HEK293 (cell line): ENCODE data around the gene CREB5.

Source experiments
- BCL11B ChIP-seq: fragments of 450-650 bp; formaldehyde crosslinking; IDR thresholded peaks from 2 replicates; pipeline ENCODE4 v1.5.1; 2016; ENCODE audit warnings: low read depth, missing biosample characterization, missing genetic modification characterization
- CTCF ChIP-seq: fragments of 450-650 bp; formaldehyde crosslinking; IDR thresholded peaks from 2 replicates; pipeline ENCODE4 v1.5.1; 2016; ENCODE audit warnings: missing biosample characterization, missing genetic modification characterization
- KLF8 ChIP-seq: fragments of 450-650 bp; formaldehyde crosslinking; IDR thresholded peaks from 2 replicates; pipeline ENCODE4 v1.5.1; 2016; ENCODE audit warnings: missing biosample characterization, missing genetic modification characterization
- KLF9 ChIP-seq: fragments of 450-650 bp; formaldehyde crosslinking; IDR thresholded peaks from 2 replicates; pipeline ENCODE4 v1.5.1; 2016; ENCODE audit warnings: missing biosample characterization, missing genetic modification characterization, low read depth
- REST ChIP-seq: fragments of 450-650 bp; formaldehyde crosslinking; IDR thresholded peaks from 2 replicates; pipeline ENCODE4 v1.5.1; 2016; ENCODE audit warnings: missing biosample characterization, missing genetic modification characterization
- ZBTB8A ChIP-seq: fragments of 450-650 bp; formaldehyde crosslinking; IDR thresholded peaks from 2 replicates; pipeline ENCODE4 v1.5.1; 2016; ENCODE audit warnings: missing biosample characterization, missing genetic modification characterization
- ZNF114 ChIP-seq: fragments of 450-650 bp; formaldehyde crosslinking; IDR thresholded peaks from 2 replicates; pipeline ENCODE4 v1.5.0; 2017; ENCODE audit warnings: missing biosample characterization, missing genetic modification characterization
- ZNF169 ChIP-seq: fragments of 450-650 bp; formaldehyde crosslinking; IDR thresholded peaks from 2 replicates; pipeline ENCODE4 v1.5.1; 2016; ENCODE audit warnings: missing biosample characterization, missing genetic modification characterization
- ZNF266 ChIP-seq: fragments of 450-650 bp; formaldehyde crosslinking; IDR thresholded peaks from 2 replicates; pipeline ENCODE4 v1.5.1; 2016; ENCODE audit warnings: missing biosample characterization, missing genetic modification characterization, low read depth
- ZNF449 ChIP-seq: fragments of 450-650 bp; formaldehyde crosslinking; IDR thresholded peaks from 2 replicates; pipeline ENCODE4 v1.5.1; 2017; ENCODE audit warnings: missing biosample characterization, mild to moderate bottlenecking, missing genetic modification characterization, moderate library complexity
- ZNF544 ChIP-seq: fragments of 450-650 bp; formaldehyde crosslinking; IDR thresholded peaks from 2 replicates; pipeline ENCODE4 v1.5.0; 2017; ENCODE audit warnings: missing biosample characterization, missing genetic modification characterization
- ZNF830 ChIP-seq: fragments of 450-650 bp; IDR thresholded peaks from 2 replicates; pipeline ENCODE4 v1.5.0; 2018; ENCODE audit warnings: missing biosample characterization, missing genetic modification characterization, low read depth, mild to moderate bottlenecking, moderate library complexity
- ZSCAN16 ChIP-seq: fragments of 450-650 bp; formaldehyde crosslinking; IDR thresholded peaks from 2 replicates; pipeline ENCODE4 v1.5.1; 2016; ENCODE audit warnings: missing biosample characterization, missing genetic modification characterization
- ZSCAN5A ChIP-seq: fragments of 450-650 bp; formaldehyde crosslinking; IDR thresholded peaks from 2 replicates; pipeline ENCODE4 v1.5.1; 2016; ENCODE audit warnings: missing biosample characterization, missing genetic modification characterization

GRCh38 chr7:28369523-28369922 lies 42.8 kb upstream of the CREB5 start:
- TF ChIP-seq ZNF830 (tag by site-specific recombination), result no peak
- TF ChIP-seq CTCF (tag by site-specific recombination), result no peak
- no peak for TF ChIP-seq REST
- TF ChIP-seq BCL11B (tag by site-specific recombination), result no peak
- TF ChIP-seq ZNF449 (tag by site-specific recombination), result no peak
- TF ChIP-seq ZNF266, result no peak
- no peak for TF ChIP-seq KLF8 (tag by site-specific recombination)
- TF ChIP-seq ZNF544 (tag by site-specific recombination), result no peak
- TF ChIP-seq ZNF114 (tag by site-specific recombination), result no peak
- no peak for TF ChIP-seq ZSCAN5A (tag by site-specific recombination)
- TF ChIP-seq ZNF169 (tag by site-specific recombination), result no peak
- no peak for TF ChIP-seq KLF9 (tag by site-specific recombination)
- TF ChIP-seq ZSCAN16 (tag by site-specific recombination), result no peak
- TF ChIP-seq ZBTB8A, result no peak
